OCI-LY3 (cell line): ENCODE results near the gene KRT1.

Experiments used
- H2AFZ ChIP-seq: fragments of 200-600, 300-600 bp; shearing (Covaris generic); 2 replicates; pipeline ENCODE4 v1.6.0; 2014; ENCODE audit warnings: antibody characterized with exemption, low read depth, low read length
- H3K27ac ChIP-seq: fragments of 200-600, 300-600 bp; sonication (generic); 2 replicates; pipeline ENCODE4 v1.5.1; 2014; ENCODE audit warnings: mild to moderate bottlenecking, low read length, moderate library complexity, mixed read lengths
- H3K27me3 ChIP-seq: fragments of 200-600, 300-600 bp; sonication (generic); 2 replicates; pipeline ENCODE4 v1.6.1; 2014; ENCODE audit warnings: low read depth, low read length, mixed read lengths
- H3K36me3 ChIP-seq: fragments of 200-600, 300-600 bp; sonication (generic); replicated peaks from 2 replicates; pipeline ENCODE3; 2014; ENCODE audit warnings: low read depth, low read length, mixed read lengths
- H3K4me1 ChIP-seq: fragments of 300-600, 200-600 bp; sonication (generic); 2 replicates; pipeline ENCODE4 v1.6.1; 2014; ENCODE audit warnings: low read length, mixed read lengths
- H3K4me2 ChIP-seq: fragments of 200-600, 300-600 bp; sonication (generic); 2 replicates; pipeline ENCODE4 v1.6.1; 2014; ENCODE audit warnings: low read length, mixed read lengths
- H3K4me3 ChIP-seq: fragments of 300-600, 200-600 bp; sonication (generic); 2 replicates; pipeline ENCODE4 v1.5.1; 2014; ENCODE audit warnings: antibody characterized with exemption, mild to moderate bottlenecking, low read length, moderate library complexity
- H3K79me2 ChIP-seq: fragments of 300-600, 200-600 bp; shearing (Covaris generic); 2 replicates; pipeline ENCODE4 v1.6.1; 2014; ENCODE audit warnings: mild to moderate bottlenecking, low read length, mixed read lengths
- H3K9ac ChIP-seq: fragments of 300-600, 200-600 bp; shearing (Covaris generic); 2 replicates; pipeline ENCODE4 v1.6.0; 2014; ENCODE audit warnings: mild to moderate bottlenecking, low read length, moderate library complexity
- H3K9me3 ChIP-seq: fragments of 200-600, 300-600 bp; shearing (Covaris generic); 2 replicates; pipeline ENCODE4 v1.6.1; 2014; ENCODE audit warnings: low read length, mixed read lengths; ENCODE audit not compliant: insufficient read depth
- H4K20me1 ChIP-seq: fragments of 200-600, 300-600 bp; sonication (generic); 2 replicates; pipeline ENCODE4 v1.6.1; 2016; ENCODE audit warnings: low read length, mixed read lengths; ENCODE audit not compliant: insufficient read depth
- EZH2phosphoT487 ChIP-seq: fragments of 200-600 bp; shearing (Covaris generic); IDR thresholded peaks from 2 replicates; pipeline ENCODE4 v1.6.1; 2018; ENCODE audit warnings: antibody characterized with exemption, mixed run types, low read depth
- TF ChIP-seq, protein P1 (sequence below): fragments of 200-600, 300-600 bp; sonication (generic); IDR thresholded peaks from 2 replicates; pipeline ENCODE4 v1.5.1; 2014; ENCODE audit warnings: antibody characterized with exemption, low read length, low read depth

KRT1 gene

DNA sequence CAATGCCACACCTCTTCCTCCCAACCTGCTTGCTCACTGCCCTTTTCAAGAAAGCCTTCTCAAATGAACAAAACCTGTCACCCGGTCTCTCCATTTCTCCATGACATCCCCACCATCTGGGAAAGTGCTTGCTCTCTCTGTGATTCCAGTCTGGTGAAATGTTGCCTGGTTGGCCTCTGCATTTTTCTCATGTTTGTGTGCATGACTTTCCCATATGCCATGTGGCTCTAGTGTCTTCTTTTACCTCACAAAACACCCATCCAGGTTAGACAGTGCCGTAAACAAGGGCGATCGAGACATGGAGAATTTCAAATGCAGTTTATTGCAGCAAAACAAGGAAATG lies 5.8 kb downstream of the KRT1 start:
- TF ChIP-seq EZH2phosphoT487: no peak
- TF ChIP-seq, protein P1, sequence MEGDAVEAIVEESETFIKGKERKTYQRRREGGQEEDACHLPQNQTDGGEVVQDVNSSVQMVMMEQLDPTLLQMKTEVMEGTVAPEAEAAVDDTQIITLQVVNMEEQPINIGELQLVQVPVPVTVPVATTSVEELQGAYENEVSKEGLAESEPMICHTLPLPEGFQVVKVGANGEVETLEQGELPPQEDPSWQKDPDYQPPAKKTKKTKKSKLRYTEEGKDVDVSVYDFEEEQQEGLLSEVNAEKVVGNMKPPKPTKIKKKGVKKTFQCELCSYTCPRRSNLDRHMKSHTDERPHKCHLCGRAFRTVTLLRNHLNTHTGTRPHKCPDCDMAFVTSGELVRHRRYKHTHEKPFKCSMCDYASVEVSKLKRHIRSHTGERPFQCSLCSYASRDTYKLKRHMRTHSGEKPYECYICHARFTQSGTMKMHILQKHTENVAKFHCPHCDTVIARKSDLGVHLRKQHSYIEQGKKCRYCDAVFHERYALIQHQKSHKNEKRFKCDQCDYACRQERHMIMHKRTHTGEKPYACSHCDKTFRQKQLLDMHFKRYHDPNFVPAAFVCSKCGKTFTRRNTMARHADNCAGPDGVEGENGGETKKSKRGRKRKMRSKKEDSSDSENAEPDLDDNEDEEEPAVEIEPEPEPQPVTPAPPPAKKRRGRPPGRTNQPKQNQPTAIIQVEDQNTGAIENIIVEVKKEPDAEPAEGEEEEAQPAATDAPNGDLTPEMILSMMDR: no peak
- Histone ChIP-seq H3K27me3 (peaks cover 61% of the 10 kb centered on the region), H3K36me3 (no peaks in the 10 kb centered on the region)

GRCh38 chr12:52673713-52674432 lies 6.3 kb downstream of the KRT1 start:
- Histone ChIP-seq H3K9me3 (no peaks in the 10 kb centered on the region), H3K36me3 (no peaks in the 10 kb centered on the region), H3K4me1 (no peaks in the 10 kb centered on the region), H3K27ac (no peak overlapping the region), H4K20me1 (no peaks in the 10 kb centered on the region), H3K4me3 (no peak overlapping the region), H3K79me2 (no peaks in the 10 kb centered on the region), H3K4me2 (no peak overlapping the region), H2AFZ (no peak overlapping the region), H3K27me3 (peaks cover 59% of the 10 kb centered on the region), H3K9ac (no peak overlapping the region)
- no peak for TF ChIP-seq EZH2phosphoT487
- TF ChIP-seq, protein P1: no peak

More for the DNA sequence above, 5.8 kb downstream of the KRT1 start:
- Histone ChIP-seq H3K4me3 (no peak overlapping the region), H3K9me3 (no peaks in the 10 kb centered on the region), H3K79me2 (no peaks in the 10 kb centered on the region), H3K9ac (no peak overlapping the region), H3K27ac (no peak overlapping the region), H3K4me1 (no peaks in the 10 kb centered on the region), H3K4me2 (no peak overlapping the region), H4K20me1 (no peaks in the 10 kb centered on the region), H2AFZ (no peak overlapping the region)

GRCh38 chr12:52673217-52673616 lies 7.0 kb downstream of the KRT1 start:
- no peaks in the 10 kb centered on the region for H3K4me1 ChIP-seq
- H4K20me1 ChIP-seq: no peaks in the 10 kb centered on the region
- H3K9ac ChIP-seq: no peak overlapping the region
- H3K79me2 ChIP-seq: no peaks in the 10 kb centered on the region
- no peak for TF ChIP-seq EZH2phosphoT487
- TF ChIP-seq, protein P1: no peak
- H2AFZ ChIP-seq: no peak overlapping the region
- peaks cover 57% of the 10 kb centered on the region for H3K27me3 ChIP-seq
- H3K4me2 ChIP-seq: no peak overlapping the region
- no peaks in the 10 kb centered on the region for H3K36me3 ChIP-seq
- H3K9me3 ChIP-seq: no peaks in the 10 kb centered on the region
- H3K27ac ChIP-seq: no peak overlapping the region
- H3K4me3 ChIP-seq: no peak overlapping the region

DNA sequence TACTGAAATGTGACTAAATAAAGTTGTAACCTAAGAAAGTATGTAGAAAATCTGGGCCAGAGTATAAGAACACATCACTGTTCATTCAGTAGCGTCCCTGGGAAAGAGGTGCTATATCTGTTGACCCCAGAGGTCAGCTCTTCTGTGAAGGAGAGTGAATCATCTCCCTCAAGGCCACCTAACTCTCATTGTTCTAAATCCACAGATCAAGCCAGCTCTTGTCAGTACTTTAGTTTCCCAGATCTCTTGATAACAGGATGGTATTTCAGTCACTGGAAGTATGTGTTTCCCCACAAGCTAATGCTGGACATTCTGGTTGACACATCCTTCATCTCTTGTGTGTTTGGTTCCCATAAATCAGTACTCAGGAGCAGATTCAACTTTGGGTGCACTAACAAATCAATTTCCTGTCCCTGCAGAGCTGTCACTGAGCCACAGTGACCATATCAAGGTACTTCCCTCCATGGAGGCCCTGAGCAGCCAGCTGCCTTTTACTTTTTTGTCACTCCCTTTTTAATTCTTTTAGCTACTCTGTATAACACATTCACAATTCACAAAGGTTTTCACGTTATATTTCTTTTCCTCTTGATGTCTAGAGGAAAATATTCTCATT lies 7.8 kb downstream of the KRT1 start:
- no peak overlapping the region for H3K4me2 ChIP-seq
- H3K9ac ChIP-seq: no peak overlapping the region
- H3K27me3 ChIP-seq: peaks cover 55% of the 10 kb centered on the region
- no peak for TF ChIP-seq EZH2phosphoT487
- TF ChIP-seq, protein P1: no peak
- H3K27ac ChIP-seq: no peak overlapping the region
- H3K79me2 ChIP-seq: no peaks in the 10 kb centered on the region
- no peak overlapping the region for H2AFZ ChIP-seq
- no peaks in the 10 kb centered on the region for H3K36me3 ChIP-seq
- H3K9me3 ChIP-seq: no peaks in the 10 kb centered on the region
- H4K20me1 ChIP-seq: no peaks in the 10 kb centered on the region
- no peak overlapping the region for H3K4me3 ChIP-seq
- no peaks in the 10 kb centered on the region for H3K4me1 ChIP-seq
